Small intestine (tissue), 7 donors: Measurements from ENCODE around the gene TRIM43B. TPM values are rescaled to one million over a fixed set of nuclear protein-coding genes. Genes with fewer than 3 reads are reported as not detected.
"Not testable (repeated sequence)": the region's sequence is repeated elsewhere in the genome, so short reads cannot be mapped to it uniquely, and the experiment has no call there.

ENCODE experiments used
- DNase-seq, 2 donors: peaks; one replicate each; pipeline versions ENCODE4 v3.0.0 to v3.0.0-alpha.2; 2013
- FAIRE-seq: peaks from 2 replicates; lab custom pipeline; 2012; peaks lifted over from hg19 to GRCh38; lab: Jason Lieb, UNC
- H3K27ac ChIP-seq, 3 donors: one replicate each; pipeline ENCODE4 v1.5.1; 2013; ENCODE audit warnings: low read length in 2 of 3, mild to moderate bottlenecking in 2 of 3, control low read depth in 1 of 3, inconsistent platforms in 1 of 3, low read depth in 1 of 3, moderate library complexity in 1 of 3
- H3K27me3 ChIP-seq, 3 donors: one replicate each; pipeline ENCODE4 v1.6.1; 2013; ENCODE audit warnings: low read length in 3 of 3, inconsistent platforms in 1 of 3; ENCODE audit not compliant: control insufficient read depth in 3 of 3, insufficient read depth in 3 of 3
- H3K36me3 ChIP-seq, 3 donors: one replicate each; pipeline ENCODE4 v1.6.1; 2013; ENCODE audit warnings: low read length in 3 of 3, inconsistent platforms in 1 of 3, low read depth in 1 of 3, mild to moderate bottlenecking in 1 of 3, moderate library complexity in 1 of 3; ENCODE audit not compliant: control insufficient read depth in 3 of 3, insufficient read depth in 2 of 3
- H3K4me1 ChIP-seq, 3 donors: one replicate each; pipeline ENCODE4 v1.6.1; 2013; ENCODE audit warnings: low read length in 2 of 3, inconsistent platforms in 1 of 3, low read depth in 1 of 3, mild to moderate bottlenecking in 1 of 3, moderate library complexity in 1 of 3; ENCODE audit not compliant: control insufficient read depth in 3 of 3, insufficient read depth in 2 of 3
- H3K4me3 ChIP-seq, 3 donors: one replicate each; pipeline ENCODE4 v1.5.1; 2013; ENCODE audit warnings: low read length in 3 of 3, control low read depth in 1 of 3, inconsistent platforms in 1 of 3, low read depth in 1 of 3, mild to moderate bottlenecking in 1 of 3, moderate library complexity in 1 of 3
- H3K9me3 ChIP-seq, 2 donors: one replicate each; pipeline ENCODE4 v1.6.1; 2013; ENCODE audit warnings: low read depth in 1 of 2, low read length in 1 of 2; ENCODE audit not compliant: control insufficient read depth in 2 of 2, insufficient read depth in 1 of 2
- WGBS, 3 donors: extraction: QIAGEN DNeasy Blood & Tissue Kit; methylation state at CpG; one replicate each; pipeline ENCODE4 v1.1.7; 2013; 5-methylcytosine and 5-hydroxymethylcytosine counted together
- polyA plus RNA-seq, 4 donors: library from polyadenylated mRNA; stranded (reverse) in 3 of 4; unstranded in 1 of 4; fragments of 200-250 nt in 3 of 4; fragments of 120-200 nt in 1 of 4; gene quantifications; one replicate each; pipeline versions ENCODE4 v1.2.1 to v1.2.3, GENCODE V29; 2013
- donor health status: healthy with polysubstance abuse.
- donor health status: control.
- donor health status: control.
- donor health status: Bipolar disorder and iron deficiency.
- donor health status: healthy.

Gene TRIM43B
- polyA plus RNA-seq, 4 donors, result not detected

DNA sequence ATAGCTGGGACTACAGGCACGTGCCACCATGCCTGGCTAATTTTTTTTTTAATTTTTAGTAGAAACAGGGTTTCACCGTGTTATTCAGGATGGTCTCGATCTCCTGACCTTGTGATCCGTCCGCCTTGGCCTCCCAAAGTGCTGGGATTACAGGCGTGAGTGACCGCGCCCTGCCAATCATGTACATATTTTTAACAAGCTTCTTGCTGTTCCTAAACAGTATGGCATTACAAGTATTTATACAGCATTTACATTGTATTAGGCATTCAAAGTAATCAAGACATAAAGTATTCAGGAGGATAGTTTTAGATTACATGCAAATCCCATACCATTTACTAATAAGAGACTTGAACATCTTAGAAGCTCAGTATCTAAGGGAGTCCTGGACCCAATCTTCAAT lies 29.7 kb upstream of the TRIM43B start:
- not testable (repeated sequence) for DNase-seq, H3K27me3 ChIP-seq, H3K27ac ChIP-seq, H3K9me3 ChIP-seq, H3K36me3 ChIP-seq, H3K4me1 ChIP-seq, FAIRE-seq, H3K4me3 ChIP-seq
- WGBS, 3 donors, result 78 to 85% (median 84%) methylated on average over 8 of the region's 8 CpGs

DNA sequence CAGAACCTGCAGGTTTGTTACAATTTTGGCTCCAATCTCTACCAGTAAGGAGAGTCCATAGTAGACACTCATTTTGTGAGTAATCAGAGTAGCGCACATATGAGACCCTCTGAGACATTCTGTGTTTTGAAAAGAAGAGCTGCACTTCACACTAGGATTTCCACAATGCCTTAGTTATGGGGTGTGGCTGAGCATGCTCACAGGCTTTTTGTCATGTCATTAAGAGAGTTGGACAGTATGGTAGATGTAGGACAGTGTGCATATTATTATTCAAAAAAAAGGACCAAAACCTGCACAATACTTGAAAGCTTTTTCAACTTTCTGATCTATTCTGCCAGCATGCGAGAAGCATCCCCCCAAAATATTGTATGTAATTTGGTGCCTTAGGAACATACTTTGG lies 24.9 kb upstream of the TRIM43B start:
- H3K36me3 ChIP-seq, result no peaks in the 10 kb centered on the region
- no peak for DNase-seq
- no peak for FAIRE-seq
- no peaks in the 10 kb centered on the region for H3K27me3 ChIP-seq
- H3K9me3 ChIP-seq, result no peaks in the 10 kb centered on the region
- no peaks in the 10 kb centered on the region for H3K4me1 ChIP-seq
- no peak overlapping the region for H3K27ac ChIP-seq
- no peak overlapping the region for H3K4me3 ChIP-seq
- 94 to 100% (median 95%) methylated on average over 2 of the region's 2 CpGs for WGBS, 3 donors

DNA sequence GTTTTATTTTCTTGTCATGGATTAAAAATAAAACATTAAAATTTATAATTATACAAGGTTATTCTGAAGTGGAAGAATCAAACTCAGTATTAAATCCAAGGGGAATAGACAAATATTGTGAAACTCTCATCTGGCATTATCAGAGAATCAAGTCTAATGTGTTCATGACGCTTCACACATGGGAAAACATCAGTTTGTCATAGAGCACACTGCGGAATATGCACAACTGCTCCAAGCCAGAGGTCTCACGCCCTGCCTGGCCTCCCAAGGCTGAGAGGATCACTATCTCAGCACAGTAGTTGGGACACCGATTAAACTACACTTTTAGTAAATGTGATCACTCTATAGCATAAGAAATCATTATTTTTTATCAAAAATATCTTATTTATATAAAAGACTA lies 20.7 kb upstream of the TRIM43B start:
- Histone ChIP-seq H3K27ac (no peak overlapping the region), H3K36me3 (no peaks in the 10 kb centered on the region), H3K27me3 (peaks cover 0 to 2% (median 0%) of the 10 kb centered on the region in 3 donors), H3K4me3 (no peak overlapping the region), H3K4me1 (no peaks in the 10 kb centered on the region), H3K9me3 (no peaks in the 10 kb centered on the region)
- DNase-seq (no peak), FAIRE-seq (peak; percentile 62)
- WGBS, 3 donors, result 81 to 88% (median 83%) methylated on average over 4 of the region's 4 CpGs

DNA sequence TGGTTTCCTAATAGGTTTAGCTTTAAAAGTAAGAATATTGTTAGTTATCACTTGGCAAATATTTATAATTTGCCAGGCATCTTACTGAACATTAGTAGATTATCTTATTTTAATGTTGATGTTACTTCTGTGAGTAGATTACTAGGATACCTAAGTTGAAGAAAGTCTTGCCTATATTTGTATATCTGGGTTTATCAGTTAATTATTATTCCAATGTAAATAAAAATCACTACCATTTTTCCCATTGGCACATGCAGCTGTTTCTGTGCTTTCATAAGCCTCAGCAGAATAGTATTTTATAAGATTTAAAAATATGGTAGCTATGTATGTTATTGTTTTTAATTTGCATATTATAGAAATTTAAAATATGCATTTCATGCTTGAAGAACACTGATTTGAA lies 16.3 kb upstream of the TRIM43B start:
- FAIRE-seq, result no peak
- Histone ChIP-seq H3K36me3 (no peaks in the 10 kb centered on the region), H3K9me3 (no peaks in the 10 kb centered on the region), H3K27ac (no peak overlapping the region), H3K4me3 (no peak overlapping the region), H3K4me1 (no peaks in the 10 kb centered on the region), H3K27me3 (peaks cover 0 to 2% (median 0%) of the 10 kb centered on the region in 3 donors)
- no peak for DNase-seq

DNA sequence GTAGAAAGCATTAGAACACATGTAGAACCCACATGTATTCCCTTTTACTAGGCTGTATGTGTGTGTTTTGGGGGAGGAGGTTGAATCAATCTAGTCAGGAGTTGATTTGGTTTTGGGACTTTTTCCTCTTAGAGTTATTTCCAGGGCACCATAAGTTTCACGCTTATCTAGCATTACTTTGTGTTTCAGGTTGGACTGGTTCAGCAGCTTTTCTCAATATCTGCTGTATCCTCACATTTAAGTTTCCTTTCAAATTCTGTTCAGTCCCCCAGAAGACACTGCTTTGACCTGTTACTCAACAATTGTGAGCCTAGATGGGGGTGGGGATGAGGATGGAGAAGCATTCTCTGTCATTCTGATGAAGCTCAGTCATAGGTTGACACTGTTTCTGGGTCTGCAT lies 7.5 kb upstream of the TRIM43B start:
- DNase-seq, result peak; percentile 43 to 56
- not testable (repeated sequence) for FAIRE-seq

DNA sequence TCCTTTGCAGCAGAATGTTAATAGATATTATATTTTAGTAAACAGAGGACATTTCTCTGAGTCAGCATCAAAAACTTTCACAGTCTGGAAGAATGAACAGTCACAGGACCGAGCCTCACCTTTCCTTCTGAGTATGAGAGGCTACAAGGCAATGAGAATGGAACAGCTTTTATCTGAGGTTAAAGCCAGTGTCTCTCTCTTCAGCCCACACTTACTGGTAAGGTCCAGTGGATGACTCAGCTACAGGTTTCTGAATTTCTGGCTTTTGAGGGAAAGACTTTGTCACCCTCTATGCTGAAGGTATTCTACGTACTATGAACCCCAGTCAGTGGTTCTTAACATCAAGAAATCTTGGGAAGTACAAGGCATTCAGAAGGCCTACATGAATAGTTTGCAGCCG lies 9.5 kb downstream of the TRIM43B start:
- WGBS, 3 donors, result no CpG with 5 or more reads among the region's 3 CpGs

More for the DNA sequence above, 7.5 kb upstream of the TRIM43B start:
- not testable (repeated sequence) for H3K36me3 ChIP-seq, H3K27ac ChIP-seq, H3K4me1 ChIP-seq, H3K9me3 ChIP-seq, H3K27me3 ChIP-seq, H3K4me3 ChIP-seq
- 25 to 86% (median 35%) methylated on average over 1 of the region's 1 CpG for WGBS, 3 donors

DNA sequence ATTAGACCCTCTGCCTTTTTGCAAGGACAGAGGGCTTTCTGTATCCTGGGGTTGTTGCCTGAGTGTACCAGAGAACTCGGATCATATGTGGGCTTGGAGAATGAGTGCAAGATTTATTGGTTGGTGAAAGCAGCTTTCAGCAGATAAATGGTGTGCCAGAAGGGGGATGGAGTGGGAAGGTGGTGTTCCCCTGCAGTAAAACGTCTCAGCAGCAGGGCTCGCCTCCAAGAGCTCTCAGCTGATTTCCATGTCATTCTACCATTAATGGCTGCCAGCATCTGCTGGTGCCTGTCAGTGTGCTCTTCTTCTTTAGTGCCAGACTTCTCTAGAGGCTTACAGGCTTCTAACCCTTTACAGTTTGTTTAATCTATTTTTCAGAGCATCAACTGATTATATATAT lies 16.6 kb downstream of the TRIM43B start:
- H3K36me3 ChIP-seq, DNase-seq, H3K9me3 ChIP-seq, H3K27ac ChIP-seq, H3K27me3 ChIP-seq, H3K4me3 ChIP-seq, H3K4me1 ChIP-seq, FAIRE-seq: not testable (repeated sequence)
- WGBS, 3 donors, result no CpG with 5 or more reads among the region's 3 CpGs

More for the DNA sequence above, 9.5 kb downstream of the TRIM43B start:
- not testable (repeated sequence) for H3K27me3 ChIP-seq, H3K36me3 ChIP-seq, H3K4me1 ChIP-seq, DNase-seq, H3K27ac ChIP-seq, H3K4me3 ChIP-seq, H3K9me3 ChIP-seq, FAIRE-seq

DNA sequence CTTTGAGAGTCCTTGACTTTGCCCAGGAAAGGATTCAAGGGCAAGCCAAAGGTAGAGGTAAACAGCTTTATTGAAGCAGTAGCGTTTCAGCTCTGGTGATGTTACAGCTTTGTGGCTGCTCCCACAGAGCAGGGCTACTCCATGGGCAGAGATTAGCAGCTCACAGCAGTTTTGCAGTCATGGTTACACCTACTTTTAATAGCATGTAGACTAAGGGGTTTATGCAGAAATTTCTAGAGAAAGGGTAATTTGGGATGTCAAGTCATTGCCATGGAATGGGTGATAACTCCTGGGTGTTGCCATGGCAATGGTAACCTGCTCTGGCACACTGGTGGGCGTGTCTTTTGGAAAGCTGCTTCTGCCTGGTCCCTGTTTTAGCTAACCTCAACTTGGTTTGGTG lies 18.0 kb downstream of the TRIM43B start:
- FAIRE-seq, DNase-seq: not testable (repeated sequence)
- no CpG with 5 or more reads among the region's 2 CpGs for WGBS, 3 donors

DNA sequence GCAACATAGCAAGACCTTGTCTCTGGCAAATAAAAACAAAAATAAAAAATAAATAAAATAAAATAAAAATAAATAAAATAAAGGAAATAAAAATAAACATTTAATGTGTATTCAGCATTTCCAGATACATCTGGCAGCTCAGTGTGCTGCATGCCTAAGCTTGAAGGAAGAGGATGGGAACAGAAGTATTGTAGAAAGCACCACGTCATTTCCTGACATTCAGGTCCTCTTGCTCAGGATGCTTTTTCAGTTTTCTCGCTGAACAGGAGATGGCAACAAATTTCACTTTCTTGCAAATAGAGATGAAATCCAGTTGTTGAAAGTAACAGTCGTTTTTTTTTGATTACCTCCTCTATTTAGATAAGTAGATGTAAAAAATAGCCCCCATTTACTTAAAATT lies 21.3 kb downstream of the TRIM43B start:
- not testable (repeated sequence) for H3K9me3 ChIP-seq, FAIRE-seq, DNase-seq, H3K4me3 ChIP-seq, H3K4me1 ChIP-seq, H3K36me3 ChIP-seq, H3K27ac ChIP-seq, H3K27me3 ChIP-seq
- WGBS, 3 donors, result no CpG with 5 or more reads among the region's 3 CpGs

More for the DNA sequence above, 18.0 kb downstream of the TRIM43B start:
- not testable (repeated sequence) for H3K36me3 ChIP-seq, H3K9me3 ChIP-seq, H3K27ac ChIP-seq, H3K4me3 ChIP-seq, H3K4me1 ChIP-seq, H3K27me3 ChIP-seq
